ENCODE data around the gene DIAPH2.

DIAPH2 gene

DNA sequence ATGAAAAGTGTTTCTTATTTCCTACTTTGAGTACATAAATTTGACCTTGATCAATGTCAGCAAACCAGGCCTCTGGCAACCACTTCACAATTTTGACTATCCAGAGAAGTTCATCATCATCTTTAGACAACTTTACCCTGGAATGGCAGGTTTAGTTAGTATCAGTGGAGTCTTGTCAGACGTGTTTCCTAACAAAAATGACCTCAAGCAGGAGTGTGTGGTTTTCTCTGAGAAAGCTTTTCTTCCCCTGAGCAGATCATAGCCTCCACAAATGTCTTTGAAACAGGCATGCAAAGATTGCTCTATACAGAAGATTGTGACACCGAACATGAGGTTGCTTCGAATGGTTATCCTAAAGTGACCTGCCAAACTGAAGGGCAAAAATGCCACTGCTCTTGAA is 841.3 kb downstream of the DIAPH2 start:
- intact Hi-C loops (cut with DNase I; ENCODE audit: low total_unique reads), result no loop called here
- Histone ChIP-seq H3K27me3 (no peaks in the 10 kb centered on the region), H3K27ac (no peak overlapping the region)

DNA sequence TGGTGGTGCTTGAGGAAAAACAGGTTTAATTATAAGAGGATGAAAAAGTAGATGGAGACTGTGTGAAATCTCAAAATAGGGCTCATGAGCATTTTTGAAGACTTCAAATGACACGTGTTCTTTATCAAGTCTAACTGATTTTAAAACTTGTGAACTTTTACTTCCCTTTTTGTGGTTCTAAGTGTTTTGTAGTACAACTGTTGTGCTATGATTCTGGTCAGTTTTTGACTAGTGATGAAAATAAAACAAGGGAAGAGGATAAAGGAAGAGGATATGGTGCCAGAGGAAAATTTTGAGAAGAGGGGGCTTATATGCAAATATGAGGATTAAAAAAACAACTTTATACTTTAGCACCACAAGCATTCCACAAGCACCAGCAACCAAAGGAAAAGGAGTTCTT is 843.1 kb downstream of the DIAPH2 start:
- Histone ChIP-seq H3K27ac (no peak overlapping the region), H3K27me3 (no peaks in the 10 kb centered on the region), H3K36me3 (no peaks in the 10 kb centered on the region), H3K4me3 (no peak overlapping the region), H3K9me3 (peaks cover 0 to 25% (median 19%) of the 10 kb centered on the region in 3 donors), H3K4me1 (no peaks in the 10 kb centered on the region)
- no peak for DNase-seq
- TF ChIP-seq, protein P1, sequence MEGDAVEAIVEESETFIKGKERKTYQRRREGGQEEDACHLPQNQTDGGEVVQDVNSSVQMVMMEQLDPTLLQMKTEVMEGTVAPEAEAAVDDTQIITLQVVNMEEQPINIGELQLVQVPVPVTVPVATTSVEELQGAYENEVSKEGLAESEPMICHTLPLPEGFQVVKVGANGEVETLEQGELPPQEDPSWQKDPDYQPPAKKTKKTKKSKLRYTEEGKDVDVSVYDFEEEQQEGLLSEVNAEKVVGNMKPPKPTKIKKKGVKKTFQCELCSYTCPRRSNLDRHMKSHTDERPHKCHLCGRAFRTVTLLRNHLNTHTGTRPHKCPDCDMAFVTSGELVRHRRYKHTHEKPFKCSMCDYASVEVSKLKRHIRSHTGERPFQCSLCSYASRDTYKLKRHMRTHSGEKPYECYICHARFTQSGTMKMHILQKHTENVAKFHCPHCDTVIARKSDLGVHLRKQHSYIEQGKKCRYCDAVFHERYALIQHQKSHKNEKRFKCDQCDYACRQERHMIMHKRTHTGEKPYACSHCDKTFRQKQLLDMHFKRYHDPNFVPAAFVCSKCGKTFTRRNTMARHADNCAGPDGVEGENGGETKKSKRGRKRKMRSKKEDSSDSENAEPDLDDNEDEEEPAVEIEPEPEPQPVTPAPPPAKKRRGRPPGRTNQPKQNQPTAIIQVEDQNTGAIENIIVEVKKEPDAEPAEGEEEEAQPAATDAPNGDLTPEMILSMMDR (IDR thresholded peaks at IDR 0.05), result no peak
- intact Hi-C loops (cut with DNase I; ENCODE audit: low total_unique reads), result no loop called here

More for the DNA sequence above, 841.3 kb downstream of the DIAPH2 start:
- Histone ChIP-seq H3K4me3 (no peak overlapping the region), H3K4me1 (no peaks in the 10 kb centered on the region), H3K36me3 (no peaks in the 10 kb centered on the region), H3K9me3 (peaks cover 0 to 20% (median 14%) of the 10 kb centered on the region in 3 donors)
- TF ChIP-seq, protein P1 (IDR thresholded peaks at IDR 0.05), result no peak
- DNase-seq, result no peak

DNA sequence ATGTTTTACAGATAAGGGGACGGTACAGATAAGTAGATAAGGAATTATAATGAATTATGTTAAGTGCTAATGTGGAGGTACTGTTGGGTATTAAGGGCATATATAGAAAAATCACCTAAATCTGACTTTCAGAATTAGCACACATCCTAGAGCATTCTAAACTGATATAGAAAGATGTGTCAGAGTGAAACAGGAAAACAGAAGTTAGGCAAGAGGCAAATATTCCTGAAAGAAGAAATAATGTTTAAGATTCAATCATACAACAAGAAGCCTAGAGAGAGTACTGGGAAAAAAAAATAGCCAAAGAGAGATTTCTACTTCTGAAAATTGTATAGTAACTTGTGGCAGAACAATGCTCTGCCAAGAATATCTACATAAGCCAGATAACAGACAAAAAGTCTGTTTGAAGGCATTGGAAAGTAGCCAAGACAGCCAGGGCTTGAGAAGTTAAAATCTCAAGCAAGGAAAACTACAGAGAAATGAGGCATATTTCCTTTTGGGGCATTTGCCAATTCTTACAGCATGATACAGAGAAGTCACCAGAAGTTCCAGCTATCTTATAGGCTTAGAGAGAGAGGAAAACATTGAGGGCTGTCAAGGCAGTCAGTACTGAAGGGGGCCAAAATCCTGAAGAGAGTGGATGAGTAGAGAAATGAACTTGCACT is 845.0 kb downstream of the DIAPH2 start:
- Histone ChIP-seq H3K9me3 (peaks cover 0 to 25% (median 19%) of the 10 kb centered on the region in 3 donors), H3K36me3 (no peaks in the 10 kb centered on the region), H3K4me1 (no peaks in the 10 kb centered on the region), H3K4me3 (no peak overlapping the region), H3K27ac (no peak overlapping the region), H3K27me3 (no peaks in the 10 kb centered on the region)
- TF ChIP-seq, protein P1 (IDR thresholded peaks at IDR 0.05), result no peak
- no peak for DNase-seq
- intact Hi-C loops (cut with DNase I; ENCODE audit: low total_unique reads), result no loop called here

GRCh38 chrX:97531825-97532224 is 847.2 kb downstream of the DIAPH2 start:
- Histone ChIP-seq H3K4me3 (no peak overlapping the region), H3K27me3 (no peaks in the 10 kb centered on the region), H3K9me3 (peaks cover 0 to 25% (median 19%) of the 10 kb centered on the region in 3 donors), H3K27ac (no peak overlapping the region), H3K4me1 (no peaks in the 10 kb centered on the region), H3K36me3 (no peaks in the 10 kb centered on the region)
- intact Hi-C loops (cut with DNase I; ENCODE audit: low total_unique reads), result no loop called here
- TF ChIP-seq, protein P1 (IDR thresholded peaks at IDR 0.05), result no peak
- DNase-seq, result no peak

DNA sequence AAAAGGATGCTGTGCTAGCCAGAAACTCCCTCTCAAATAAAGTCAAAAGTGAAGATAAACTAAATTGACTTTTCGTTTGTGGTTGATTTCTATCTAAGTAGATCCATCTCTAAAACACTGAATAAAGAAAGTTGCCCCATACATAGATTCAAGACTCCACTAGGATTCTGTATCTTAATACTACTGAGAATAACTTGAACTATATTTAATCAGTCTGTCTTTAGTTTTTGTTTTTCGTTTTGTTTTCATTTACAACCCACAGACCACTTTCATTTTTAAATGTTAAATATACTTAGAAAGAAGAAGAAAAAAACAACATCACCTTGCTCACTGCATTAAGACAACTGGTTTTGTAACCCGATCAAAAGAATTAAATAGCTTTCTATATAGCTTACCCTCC is 854.1 kb downstream of the DIAPH2 start:
- TF ChIP-seq, protein P1 (IDR thresholded peaks at IDR 0.05), result no peak
- intact Hi-C loops (cut with DNase I; ENCODE audit: low total_unique reads), result no loop called here
- Histone ChIP-seq H3K4me1 (no peaks in the 10 kb centered on the region), H3K36me3 (no peaks in the 10 kb centered on the region), H3K27me3 (no peaks in the 10 kb centered on the region), H3K27ac (no peak overlapping the region), H3K9me3 (no peaks in the 10 kb centered on the region), H3K4me3 (no peak overlapping the region)
- DNase-seq, result no peak
